OCI-LY3 (cell line): Measurements from ENCODE around the gene DMAC2L.

Source experiments
- CTCF ChIP-seq: fragments of 200-600, 300-600 bp; sonication (generic); IDR thresholded peaks from 2 replicates; pipeline ENCODE4 v1.5.1; 2014; ENCODE audit warnings: antibody characterized with exemption, low read length, low read depth
- EZH2phosphoT487 ChIP-seq: fragments of 200-600 bp; shearing (Covaris generic); IDR thresholded peaks from 2 replicates; pipeline ENCODE4 v1.6.1; 2018; ENCODE audit warnings: antibody characterized with exemption, mixed run types, low read depth

DNA sequence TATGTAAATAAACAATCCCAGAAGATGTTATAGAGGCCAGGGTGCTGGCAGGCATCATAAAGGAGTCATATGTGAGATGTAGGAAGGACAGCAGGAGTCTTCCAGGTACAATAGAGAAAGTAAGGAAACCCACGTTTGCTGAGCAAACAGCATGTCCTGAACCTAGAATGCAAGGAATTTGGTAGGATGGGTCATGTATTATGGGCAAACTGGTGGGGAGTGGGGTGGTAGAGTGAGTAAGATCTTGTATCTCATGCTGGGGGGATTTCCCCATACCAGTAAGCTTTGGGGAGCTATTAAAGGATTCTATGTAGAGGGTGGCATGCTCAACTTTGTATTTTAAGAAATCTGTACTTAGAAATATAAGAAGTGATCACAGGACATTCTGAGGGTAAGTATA lies 43.6 kb downstream of the DMAC2L start:
- TF ChIP-seq EZH2phosphoT487 (no peak), CTCF (no peak)
